Body of pancreas (tissue), 4 donors: Measurements from ENCODE around the gene ANTXR1.

ENCODE experiments used
- POLR2A ChIP-seq, 3 donors: fragments of 450-650 bp; IDR thresholded peaks; one replicate each; pipeline ENCODE4 v1.6.1; 2016; ENCODE audit warnings: antibody characterized with exemption in 3 of 3, mild to moderate bottlenecking in 2 of 3
- TF ChIP-seq, protein P1 (sequence below), 7 experiments: fragments of 450-650 bp in 4 of 7; fragments of 200-600 bp in 3 of 7; sonication (generic) in 3 of 7; IDR thresholded peaks; one replicate each; pipeline ENCODE4 v1.5.1; 2016 to 2019; ENCODE audit warnings: antibody characterized with exemption in 7 of 7

DNA sequence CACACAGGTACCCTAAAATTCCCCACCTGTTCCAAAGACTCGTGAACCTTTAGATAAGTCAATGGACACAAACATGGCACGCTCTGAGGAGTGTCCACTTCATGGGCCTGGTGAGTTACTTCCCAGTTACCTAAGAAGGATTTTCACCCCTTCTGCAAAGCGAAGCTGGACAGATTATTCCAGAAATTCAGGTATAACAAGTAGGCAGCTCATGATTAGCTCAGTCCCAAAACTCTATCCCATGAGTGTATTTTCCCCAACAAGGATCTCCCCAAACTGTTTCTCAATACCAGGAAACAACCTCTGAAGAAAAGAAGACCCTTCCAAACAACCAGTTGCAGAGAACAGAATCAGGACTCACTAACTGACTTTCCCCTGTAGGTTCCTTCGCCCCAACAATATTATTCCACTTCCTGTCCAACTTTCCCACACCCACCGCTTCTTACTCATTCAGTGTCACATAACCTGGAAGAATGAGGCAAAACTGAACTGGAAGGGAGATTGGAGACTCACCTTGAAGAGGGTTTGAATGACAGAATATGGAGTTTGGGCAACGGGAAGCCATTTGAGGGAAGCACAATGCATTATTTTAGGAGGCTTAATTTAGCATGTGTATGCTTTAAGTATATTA, 120.1 kb downstream of the ANTXR1 start:
- TF ChIP-seq, protein P1, sequence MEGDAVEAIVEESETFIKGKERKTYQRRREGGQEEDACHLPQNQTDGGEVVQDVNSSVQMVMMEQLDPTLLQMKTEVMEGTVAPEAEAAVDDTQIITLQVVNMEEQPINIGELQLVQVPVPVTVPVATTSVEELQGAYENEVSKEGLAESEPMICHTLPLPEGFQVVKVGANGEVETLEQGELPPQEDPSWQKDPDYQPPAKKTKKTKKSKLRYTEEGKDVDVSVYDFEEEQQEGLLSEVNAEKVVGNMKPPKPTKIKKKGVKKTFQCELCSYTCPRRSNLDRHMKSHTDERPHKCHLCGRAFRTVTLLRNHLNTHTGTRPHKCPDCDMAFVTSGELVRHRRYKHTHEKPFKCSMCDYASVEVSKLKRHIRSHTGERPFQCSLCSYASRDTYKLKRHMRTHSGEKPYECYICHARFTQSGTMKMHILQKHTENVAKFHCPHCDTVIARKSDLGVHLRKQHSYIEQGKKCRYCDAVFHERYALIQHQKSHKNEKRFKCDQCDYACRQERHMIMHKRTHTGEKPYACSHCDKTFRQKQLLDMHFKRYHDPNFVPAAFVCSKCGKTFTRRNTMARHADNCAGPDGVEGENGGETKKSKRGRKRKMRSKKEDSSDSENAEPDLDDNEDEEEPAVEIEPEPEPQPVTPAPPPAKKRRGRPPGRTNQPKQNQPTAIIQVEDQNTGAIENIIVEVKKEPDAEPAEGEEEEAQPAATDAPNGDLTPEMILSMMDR (IDR thresholded peaks at IDR 0.05): no peak
- TF ChIP-seq POLR2A (IDR thresholded peaks at IDR 0.05): no peak
